Fibroblast of lung (primary cell): ENCODE results near the gene IGF1R.

Experiments
- CTCF ChIP-seq, 2 donors: IDR thresholded peaks in 1 of 2; conservative IDR thresholded peaks in 1 of 2; 1 replicate in 1 of 2; 2 replicates in 1 of 2; pipeline ENCODE4 v1.5.1; 2011 to 2012; ENCODE audit warnings: low read length in 2 of 2, control low read depth in 1 of 2, inconsistent platforms in 1 of 2, low read depth in 1 of 2, mild to moderate bottlenecking in 1 of 2
- EZH2 ChIP-seq: IDR thresholded peaks from 2 replicates; pipeline ENCODE4 v1.5.1; 2012; ENCODE audit warnings: low read length, control low read depth, mild to moderate bottlenecking; ENCODE audit errors: missing control alignments

- TF ChIP-seq CTCF (conservative IDR thresholded peaks at IDR 0.05 in 1 of 2, IDR thresholded peaks at IDR 0.05 in 1 of 2; ENCODE audit: low read depth in 1 of 2, low read length in 2 of 2): no peak
- no peak for TF ChIP-seq EZH2
Observed at GRCh38 chr15:98959640-98960007, 311.3 kb downstream of the IGF1R start.
